HepG2 (cell line): ENCODE data around the gene MRPL38. TPM values are rescaled to one million over a fixed set of nuclear protein-coding genes. Genes with fewer than 3 reads are reported as not detected.

Experiments
- AHDC1 ChIP-seq: sonication (generic); formaldehyde crosslinking; IDR thresholded peaks from 2 replicates; pipeline ENCODE4 v1.5.1; 2020; ENCODE audit warnings: mild to moderate bottlenecking, missing genetic modification reagents, borderline replicate concordance
- ATF3 ChIP-seq: sonication (generic); formaldehyde crosslinking; IDR thresholded peaks from 2 replicates; pipeline ENCODE4 v1.4.0; 2020; ENCODE audit warnings: missing genetic modification reagents
- DMTF1 ChIP-seq: sonication (generic); formaldehyde crosslinking; IDR thresholded peaks from 2 replicates; pipeline ENCODE4 v1.4.0; 2020; ENCODE audit warnings: mild to moderate bottlenecking, missing genetic modification reagents
- E2F5 ChIP-seq: sonication (generic); formaldehyde crosslinking; conservative IDR thresholded peaks from 2 replicates; pipeline ENCODE4 v1.4.0; 2020; ENCODE audit warnings: missing genetic modification reagents
- FOXC1 ChIP-seq: sonication (generic); formaldehyde crosslinking; IDR thresholded peaks from 2 replicates; pipeline ENCODE4 v1.8.0; 2022; ENCODE audit warnings: mild to moderate bottlenecking, missing genetic modification reagents, borderline replicate concordance
- GMEB1 ChIP-seq: sonication (generic); formaldehyde crosslinking; IDR thresholded peaks from 2 replicates; pipeline ENCODE4 v1.5.1; 2020; ENCODE audit warnings: missing genetic modification reagents, mild to moderate bottlenecking, borderline replicate concordance
- GPN1 ChIP-seq: sonication (generic); formaldehyde crosslinking; IDR thresholded peaks from 2 replicates; pipeline ENCODE4 v1.5.1; 2020; ENCODE audit warnings: missing genetic modification reagents, borderline replicate concordance
- TBL1XR1 ChIP-seq: fragments of 150-350 bp; IDR thresholded peaks from 2 replicates; pipeline ENCODE4 v1.6.1; 2014; ENCODE audit warnings: borderline replicate concordance, low read length; ENCODE audit not compliant: partially characterized antibody
- TFAP4 ChIP-seq: sonication (generic); IDR thresholded peaks from 2 replicates; pipeline ENCODE4 v1.6.1; 2016; ENCODE audit warnings: low read depth, borderline replicate concordance
- THAP11 ChIP-seq: IDR thresholded peaks from 2 replicates; pipeline ENCODE4 v1.6.1; 2016; ENCODE audit warnings: missing biosample characterization, missing genetic modification reagents
- ZBTB26 ChIP-seq: IDR thresholded peaks from 2 replicates; pipeline ENCODE4 v1.6.1; 2016; ENCODE audit warnings: missing compliant biosample characterization, missing genetic modification reagents, borderline replicate concordance
- ZFP36L2 ChIP-seq: sonication (generic); formaldehyde crosslinking; IDR thresholded peaks from 2 replicates; pipeline ENCODE4 v1.4.0; 2020; ENCODE audit warnings: missing genetic modification reagents
- ZKSCAN1 ChIP-seq: fragments of 150-350 bp; IDR thresholded peaks from 2 replicates; pipeline ENCODE4 v1.6.1; 2014; ENCODE audit warnings: low read length
- ZNF232 ChIP-seq: sonication (generic); formaldehyde crosslinking; IDR thresholded peaks from 2 replicates; pipeline ENCODE4 v1.4.0; 2020; ENCODE audit warnings: missing genetic modification reagents, borderline replicate concordance
- ZNF768 ChIP-seq: sonication (generic); formaldehyde crosslinking; IDR thresholded peaks from 2 replicates; pipeline ENCODE4 v1.4.0; 2020; ENCODE audit warnings: missing genetic modification reagents
- polyA plus RNA-seq, 8 experiments: library from polyadenylated mRNA; depleted of rRNA in 3 of 8; stranded (reverse) in 7 of 8; unstranded in 1 of 8; fragments of >200 nt; fragmentation: Illumina TruSeq in 4 of 8; extraction: Trizol in 4 of 8; gene quantifications; 2 replicates each; pipeline versions ENCODE4 v1.2.1 to v1.2.3, GENCODE V29; 2011 to 2016; ENCODE audit warnings: low read depth in 4 of 8, missing spikeins in 1 of 8, mixed read lengths in 1 of 8; ENCODE audit not compliant: insufficient read depth in 1 of 8
- total RNA-seq, 5 experiments: library from RNA; depleted of rRNA; stranded (reverse); fragments of >200 nt; fragmentation: Illumina TruSeq; extraction: Trizol; gene quantifications; 2 replicates each; pipeline ENCODE4 v1.2.3, GENCODE V29; 2016; ENCODE audit warnings: low read depth in 1 of 5

The MRPL38 gene
- total and polyA plus RNA-seq, 2 of the 13 experiments (the other 11 are each of a cell fraction or from before 2014, with no cell fraction given), result 83.7 to 125 TPM

GRCh38 chr17:75892556-75893224 lies 12.0 kb downstream of the MRPL38 start (continued):
- TF ChIP-seq DMTF1 (CRISPR knock-in tag) (0 out of 2 replicates have a peak, but pooled peaks have one; percentile 58), ATF3 (CRISPR knock-in tag) (no peak), FOXC1 (no peak), AHDC1 (CRISPR knock-in tag) (peak; percentile 57), ZFP36L2 (no peak), E2F5 (CRISPR knock-in tag) (no peak; the same call in 1 of the 2 replicates), ZKSCAN1 (no peak), GMEB1 (no peak), THAP11 (CRISPR knock-in tag) (0 out of 2 replicates have a peak, but pooled peaks have one; percentile 38), ZNF232 (CRISPR knock-in tag) (peak; percentile 34; the same call in 1 of the 2 replicates), TFAP4 (peak; percentile 93), GPN1 (no peak), TBL1XR1 (no peak), ZNF768 (CRISPR knock-in tag) (peak; percentile 95), ZBTB26 (CRISPR knock-in tag) (no peak)
